HG03354 (cell line): ENCODE data around the gene PRR15L.
A peak's percentile ranks its signal among the peaks of the same experiment; 100 is the strongest.
"Not testable (repeated sequence)": the region's sequence is repeated elsewhere in the genome, so short reads cannot be mapped to it uniquely, and the experiment has no call there.

Source experiments
- ATAC-seq: cut with Tn5 transposase; IDR thresholded peaks from one replicate; pipeline ENCODE4 v1.9.1; 2021; ENCODE audit warnings: mild to moderate bottlenecking; ENCODE audit not compliant: unreplicated experiment, poor library complexity, severe bottlenecking

Gene PRR15L

GRCh38 chr17:47942568-47942967 is 15.1 kb downstream of the PRR15L start:
- ATAC-seq: no peak

- ATAC-seq: no peak
Measured at GRCh38 chr17:47942096-47942510, 15.6 kb downstream of the PRR15L start.

- ATAC-seq: peak; percentile 93
Measured at GRCh38 chr17:47941246-47942095, 16.2 kb downstream of the PRR15L start, which contains the start of gene PNPO. Gene PNPO, plus strand, starts transcription at chr17:47941571. Its CDS starts 105 bp downstream, at chr17:47941676.

- ATAC-seq: no peak
Measured at GRCh38 chr17:47937941-47938340, 19.7 kb downstream of the PRR15L start.

GRCh38 chr17:47935961-47936360 is 21.7 kb downstream of the PRR15L start:
- ATAC-seq: no peak

GRCh38 chr17:47935468-47935867 is 22.2 kb downstream of the PRR15L start:
- not testable (repeated sequence) for ATAC-seq

- ATAC-seq: no peak
Measured at GRCh38 chr17:47934856-47935255, 22.8 kb downstream of the PRR15L start.

GRCh38 chr17:47931848-47932247 is 25.8 kb downstream of the PRR15L start:
- ATAC-seq: no peak

GRCh38 chr17:47929218-47930000 is 28.3 kb downstream of the PRR15L start:
- no peak for ATAC-seq

GRCh38 chr17:47928415-47928814 is 29.3 kb downstream of the PRR15L start:
- no peak for ATAC-seq

GRCh38 chr17:47927821-47928400 is 29.8 kb downstream of the PRR15L start:
- ATAC-seq: no peak

GRCh38 chr17:47925678-47925988 is 32.0 kb downstream of the PRR15L start:
- ATAC-seq: no peak

- ATAC-seq: no peak
Measured at GRCh38 chr17:47924785-47925677, 32.7 kb downstream of the PRR15L start.

GRCh38 chr17:47919889-47920288 is 37.8 kb downstream of the PRR15L start:
- ATAC-seq: not testable (repeated sequence)

GRCh38 chr17:47918991-47919390 is 38.7 kb downstream of the PRR15L start:
- ATAC-seq: no peak

GRCh38 chr17:47918006-47918405 is 39.7 kb downstream of the PRR15L start:
- ATAC-seq: no peak

GRCh38 chr17:47917581-47917980 is 40.1 kb downstream of the PRR15L start:
- no peak for ATAC-seq

- no peak for ATAC-seq
Measured at GRCh38 chr17:47916489-47917208, 41.0 kb downstream of the PRR15L start.

- ATAC-seq: no peak
Measured at GRCh38 chr17:47915776-47916398, 41.8 kb downstream of the PRR15L start.
